ENCODE data around the gene ACSS3. TPM values are rescaled to one million over a fixed set of nuclear protein-coding genes. Genes with fewer than 3 reads are reported as not detected.

The ACSS3 gene
- total and polyA plus RNA-seq, 9 of the 15 experiments (the other 6 are each of a cell fraction or from before 2014, with no cell fraction given): 0.40 TPM; not detected in 8

DNA sequence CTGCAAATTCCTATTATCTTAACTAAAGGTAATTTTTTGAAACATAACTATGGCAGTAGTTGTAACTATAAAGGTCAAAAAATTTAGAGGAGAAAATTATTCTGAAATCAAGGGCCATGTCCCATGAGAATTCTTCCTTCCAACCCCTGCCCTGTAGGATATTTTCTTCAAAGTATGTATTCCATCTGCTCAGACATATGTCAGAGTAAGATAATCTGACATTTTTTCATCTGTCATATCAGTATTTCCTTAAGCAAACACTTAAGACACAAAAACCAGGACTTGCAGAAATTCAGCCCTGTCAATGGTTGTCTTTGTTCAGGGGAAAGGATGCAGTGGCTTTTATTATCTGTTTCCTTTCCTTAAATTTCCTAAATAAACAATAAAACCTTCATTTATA, 36.3 kb downstream of the ACSS3 start (continued):
- TF ChIP-seq, protein P1, sequence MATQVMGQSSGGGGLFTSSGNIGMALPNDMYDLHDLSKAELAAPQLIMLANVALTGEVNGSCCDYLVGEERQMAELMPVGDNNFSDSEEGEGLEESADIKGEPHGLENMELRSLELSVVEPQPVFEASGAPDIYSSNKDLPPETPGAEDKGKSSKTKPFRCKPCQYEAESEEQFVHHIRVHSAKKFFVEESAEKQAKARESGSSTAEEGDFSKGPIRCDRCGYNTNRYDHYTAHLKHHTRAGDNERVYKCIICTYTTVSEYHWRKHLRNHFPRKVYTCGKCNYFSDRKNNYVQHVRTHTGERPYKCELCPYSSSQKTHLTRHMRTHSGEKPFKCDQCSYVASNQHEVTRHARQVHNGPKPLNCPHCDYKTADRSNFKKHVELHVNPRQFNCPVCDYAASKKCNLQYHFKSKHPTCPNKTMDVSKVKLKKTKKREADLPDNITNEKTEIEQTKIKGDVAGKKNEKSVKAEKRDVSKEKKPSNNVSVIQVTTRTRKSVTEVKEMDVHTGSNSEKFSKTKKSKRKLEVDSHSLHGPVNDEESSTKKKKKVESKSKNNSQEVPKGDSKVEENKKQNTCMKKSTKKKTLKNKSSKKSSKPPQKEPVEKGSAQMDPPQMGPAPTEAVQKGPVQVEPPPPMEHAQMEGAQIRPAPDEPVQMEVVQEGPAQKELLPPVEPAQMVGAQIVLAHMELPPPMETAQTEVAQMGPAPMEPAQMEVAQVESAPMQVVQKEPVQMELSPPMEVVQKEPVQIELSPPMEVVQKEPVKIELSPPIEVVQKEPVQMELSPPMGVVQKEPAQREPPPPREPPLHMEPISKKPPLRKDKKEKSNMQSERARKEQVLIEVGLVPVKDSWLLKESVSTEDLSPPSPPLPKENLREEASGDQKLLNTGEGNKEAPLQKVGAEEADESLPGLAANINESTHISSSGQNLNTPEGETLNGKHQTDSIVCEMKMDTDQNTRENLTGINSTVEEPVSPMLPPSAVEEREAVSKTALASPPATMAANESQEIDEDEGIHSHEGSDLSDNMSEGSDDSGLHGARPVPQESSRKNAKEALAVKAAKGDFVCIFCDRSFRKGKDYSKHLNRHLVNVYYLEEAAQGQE (IDR thresholded peaks at IDR 0.05; ENCODE audit: borderline replicate concordance): no peak
- TF ChIP-seq, protein P1 (CRISPR knock-in tag; IDR thresholded peaks at IDR 0.05; ENCODE audit: low read depth): no peak
- TF ChIP-seq, protein P2, sequence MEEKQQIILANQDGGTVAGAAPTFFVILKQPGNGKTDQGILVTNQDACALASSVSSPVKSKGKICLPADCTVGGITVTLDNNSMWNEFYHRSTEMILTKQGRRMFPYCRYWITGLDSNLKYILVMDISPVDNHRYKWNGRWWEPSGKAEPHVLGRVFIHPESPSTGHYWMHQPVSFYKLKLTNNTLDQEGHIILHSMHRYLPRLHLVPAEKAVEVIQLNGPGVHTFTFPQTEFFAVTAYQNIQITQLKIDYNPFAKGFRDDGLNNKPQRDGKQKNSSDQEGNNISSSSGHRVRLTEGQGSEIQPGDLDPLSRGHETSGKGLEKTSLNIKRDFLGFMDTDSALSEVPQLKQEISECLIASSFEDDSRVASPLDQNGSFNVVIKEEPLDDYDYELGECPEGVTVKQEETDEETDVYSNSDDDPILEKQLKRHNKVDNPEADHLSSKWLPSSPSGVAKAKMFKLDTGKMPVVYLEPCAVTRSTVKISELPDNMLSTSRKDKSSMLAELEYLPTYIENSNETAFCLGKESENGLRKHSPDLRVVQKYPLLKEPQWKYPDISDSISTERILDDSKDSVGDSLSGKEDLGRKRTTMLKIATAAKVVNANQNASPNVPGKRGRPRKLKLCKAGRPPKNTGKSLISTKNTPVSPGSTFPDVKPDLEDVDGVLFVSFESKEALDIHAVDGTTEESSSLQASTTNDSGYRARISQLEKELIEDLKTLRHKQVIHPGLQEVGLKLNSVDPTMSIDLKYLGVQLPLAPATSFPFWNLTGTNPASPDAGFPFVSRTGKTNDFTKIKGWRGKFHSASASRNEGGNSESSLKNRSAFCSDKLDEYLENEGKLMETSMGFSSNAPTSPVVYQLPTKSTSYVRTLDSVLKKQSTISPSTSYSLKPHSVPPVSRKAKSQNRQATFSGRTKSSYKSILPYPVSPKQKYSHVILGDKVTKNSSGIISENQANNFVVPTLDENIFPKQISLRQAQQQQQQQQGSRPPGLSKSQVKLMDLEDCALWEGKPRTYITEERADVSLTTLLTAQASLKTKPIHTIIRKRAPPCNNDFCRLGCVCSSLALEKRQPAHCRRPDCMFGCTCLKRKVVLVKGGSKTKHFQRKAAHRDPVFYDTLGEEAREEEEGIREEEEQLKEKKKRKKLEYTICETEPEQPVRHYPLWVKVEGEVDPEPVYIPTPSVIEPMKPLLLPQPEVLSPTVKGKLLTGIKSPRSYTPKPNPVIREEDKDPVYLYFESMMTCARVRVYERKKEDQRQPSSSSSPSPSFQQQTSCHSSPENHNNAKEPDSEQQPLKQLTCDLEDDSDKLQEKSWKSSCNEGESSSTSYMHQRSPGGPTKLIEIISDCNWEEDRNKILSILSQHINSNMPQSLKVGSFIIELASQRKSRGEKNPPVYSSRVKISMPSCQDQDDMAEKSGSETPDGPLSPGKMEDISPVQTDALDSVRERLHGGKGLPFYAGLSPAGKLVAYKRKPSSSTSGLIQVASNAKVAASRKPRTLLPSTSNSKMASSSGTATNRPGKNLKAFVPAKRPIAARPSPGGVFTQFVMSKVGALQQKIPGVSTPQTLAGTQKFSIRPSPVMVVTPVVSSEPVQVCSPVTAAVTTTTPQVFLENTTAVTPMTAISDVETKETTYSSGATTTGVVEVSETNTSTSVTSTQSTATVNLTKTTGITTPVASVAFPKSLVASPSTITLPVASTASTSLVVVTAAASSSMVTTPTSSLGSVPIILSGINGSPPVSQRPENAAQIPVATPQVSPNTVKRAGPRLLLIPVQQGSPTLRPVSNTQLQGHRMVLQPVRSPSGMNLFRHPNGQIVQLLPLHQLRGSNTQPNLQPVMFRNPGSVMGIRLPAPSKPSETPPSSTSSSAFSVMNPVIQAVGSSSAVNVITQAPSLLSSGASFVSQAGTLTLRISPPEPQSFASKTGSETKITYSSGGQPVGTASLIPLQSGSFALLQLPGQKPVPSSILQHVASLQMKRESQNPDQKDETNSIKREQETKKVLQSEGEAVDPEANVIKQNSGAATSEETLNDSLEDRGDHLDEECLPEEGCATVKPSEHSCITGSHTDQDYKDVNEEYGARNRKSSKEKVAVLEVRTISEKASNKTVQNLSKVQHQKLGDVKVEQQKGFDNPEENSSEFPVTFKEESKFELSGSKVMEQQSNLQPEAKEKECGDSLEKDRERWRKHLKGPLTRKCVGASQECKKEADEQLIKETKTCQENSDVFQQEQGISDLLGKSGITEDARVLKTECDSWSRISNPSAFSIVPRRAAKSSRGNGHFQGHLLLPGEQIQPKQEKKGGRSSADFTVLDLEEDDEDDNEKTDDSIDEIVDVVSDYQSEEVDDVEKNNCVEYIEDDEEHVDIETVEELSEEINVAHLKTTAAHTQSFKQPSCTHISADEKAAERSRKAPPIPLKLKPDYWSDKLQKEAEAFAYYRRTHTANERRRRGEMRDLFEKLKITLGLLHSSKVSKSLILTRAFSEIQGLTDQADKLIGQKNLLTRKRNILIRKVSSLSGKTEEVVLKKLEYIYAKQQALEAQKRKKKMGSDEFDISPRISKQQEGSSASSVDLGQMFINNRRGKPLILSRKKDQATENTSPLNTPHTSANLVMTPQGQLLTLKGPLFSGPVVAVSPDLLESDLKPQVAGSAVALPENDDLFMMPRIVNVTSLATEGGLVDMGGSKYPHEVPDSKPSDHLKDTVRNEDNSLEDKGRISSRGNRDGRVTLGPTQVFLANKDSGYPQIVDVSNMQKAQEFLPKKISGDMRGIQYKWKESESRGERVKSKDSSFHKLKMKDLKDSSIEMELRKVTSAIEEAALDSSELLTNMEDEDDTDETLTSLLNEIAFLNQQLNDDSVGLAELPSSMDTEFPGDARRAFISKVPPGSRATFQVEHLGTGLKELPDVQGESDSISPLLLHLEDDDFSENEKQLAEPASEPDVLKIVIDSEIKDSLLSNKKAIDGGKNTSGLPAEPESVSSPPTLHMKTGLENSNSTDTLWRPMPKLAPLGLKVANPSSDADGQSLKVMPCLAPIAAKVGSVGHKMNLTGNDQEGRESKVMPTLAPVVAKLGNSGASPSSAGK (IDR thresholded peaks at IDR 0.05): no peak
- TF ChIP-seq NFYB (IDR thresholded peaks at IDR 0.05; ENCODE audit: extremely low read depth, insufficient read length): no peak
- no peak for TF ChIP-seq ZC3H8 (IDR thresholded peaks at IDR 0.05)

Measured in K562 (cell line).